Ovary (tissue), 9 donors: ENCODE measurements around the gene ERMARD. TPM values are rescaled to one million over a fixed set of nuclear protein-coding genes. Genes with fewer than 3 reads are reported as not detected.

ENCODE experiments used
- DNase-seq, 5 donors: peaks; one replicate each; pipeline ENCODE4 v3.0.0-alpha.2; 2019 to 2020
- H3K27ac ChIP-seq, 2 donors: fragments of 200-600 bp; one replicate each; pipeline versions ENCODE4 v1.5.1 to v1.8.0; 2019 to 2022
- H3K27me3 ChIP-seq: fragments of 200-600 bp; one replicate; pipeline ENCODE4 v1.8.0; 2022
- H3K36me3 ChIP-seq: fragments of 200-600 bp; sonication (generic); one replicate; pipeline ENCODE4 v1.5.1; 2019
- H3K4me1 ChIP-seq: one replicate; pipeline ENCODE4 v1.8.1; 2013; ENCODE audit warnings: mild to moderate bottlenecking, moderate library complexity; ENCODE audit not compliant: insufficient read depth
- H3K4me3 ChIP-seq: fragments of 200-600 bp; sonication (generic); one replicate; pipeline ENCODE4 v1.5.1; 2017
- H3K9me3 ChIP-seq, 2 donors: fragments of 200-600 bp in 1 of 2; sonication (generic) in 1 of 2; one replicate each; pipeline versions ENCODE4 v1.5.1 to v1.8.1; 2013 to 2019; ENCODE audit warnings: mild to moderate bottlenecking in 1 of 2, moderate library complexity in 1 of 2
- EP300 ChIP-seq: sonication (generic); formaldehyde crosslinking; IDR thresholded peaks from one replicate; pipeline ENCODE4 v1.6.1; 2017; ENCODE audit warnings: antibody characterized with exemption
- POLR2A ChIP-seq: fragments of 450-650 bp; IDR thresholded peaks from one replicate; pipeline ENCODE4 v1.6.1; 2017; ENCODE audit warnings: antibody characterized with exemption, mild to moderate bottlenecking, moderate library complexity
- WGBS, 3 donors: extraction: QIAGEN DNeasy Blood & Tissue Kit in 1 of 3; methylation state at CpG; one replicate each; pipeline versions ENCODE4 v1.1.5 to v1.1.7; 2013 to 2017; 5-methylcytosine and 5-hydroxymethylcytosine counted together
- intact Hi-C, 4 donors: fragments of 100-400 bp; cut with DNase I; formaldehyde crosslinking; loops; one replicate each; pipeline versions ENCODE4 v1.11.0 to v1.15.1; 2022 to 2023
- polyA plus RNA-seq, 2 donors: library from polyadenylated mRNA; stranded (reverse); fragments of 200-250 nt in 1 of 2; fragments of 350-450 nt in 1 of 2; fragmentation: Illumina TruSeq in 1 of 2; extraction: RNeasy Lipid Tissue Mini Kit (QIAGEN cat#74804) in 1 of 2; gene quantifications; one replicate each; pipeline ENCODE4 v1.2.3, GENCODE V29; 2013 to 2014
- total RNA-seq, 7 donors: library from RNA; depleted of rRNA in 2 of 7; stranded (reverse); fragments of >200 nt in 2 of 7; fragmentation: NEBNext Ultra II Directional in 3 of 7; extraction: Animal tissue kit (Norgen Biotek cat#: 25700) in 3 of 7; gene quantifications; one replicate each; pipeline versions ENCODE4 v1.1.0 to v1.2.4, GENCODE V29; 2016 to 2023
- TF ChIP-seq, protein P1 (sequence below), 3 donors: fragments of 450-650 bp in 2 of 3; fragments of 200-600 bp in 1 of 3; IDR thresholded peaks; one replicate each; pipeline versions ENCODE4 v1.5.1 to v1.8.0; 2016 to 2022; ENCODE audit warnings: antibody characterized with exemption in 3 of 3, mild to moderate bottlenecking in 1 of 3
- donor health status: DM: no; HTN: no; CAD: no; lungs with moderate emphysema.
- donor health status: DM: no; HTN: no; CAD: no.
- donor health status: Bipolar disorder and iron deficiency.
- donor health status: DM: yes; HTN: yes; CAD: no.
- donor health status: DM: no; HTN: no; CAD: no.
- donor health status: DM: yes; HTN: yes; CAD: no.

The ERMARD gene
- total and polyA plus RNA-seq, 9 donors = 15.9 to 38.0 (median 27.0) TPM

DNA sequence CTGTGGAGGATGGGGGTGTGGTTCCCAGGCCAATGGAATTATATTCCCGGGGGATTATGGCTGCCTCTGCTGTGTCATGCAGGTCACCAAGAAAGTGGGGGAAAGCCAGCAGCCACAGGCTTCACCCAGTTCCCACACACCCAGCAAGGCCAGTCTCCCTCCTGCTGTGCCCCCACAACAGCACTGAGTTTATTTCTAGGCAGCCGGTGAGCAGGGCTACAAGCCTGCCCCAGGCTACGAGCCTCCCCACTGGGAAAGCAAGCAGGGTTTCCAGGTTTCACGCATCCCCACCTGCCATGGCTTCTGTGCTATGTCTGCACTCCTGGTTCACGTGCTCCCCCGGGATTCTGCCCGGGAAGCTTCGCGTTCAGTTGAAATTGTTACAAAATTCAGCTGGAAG is 72.6 kb downstream of the ERMARD start:
- TF ChIP-seq, protein P1, sequence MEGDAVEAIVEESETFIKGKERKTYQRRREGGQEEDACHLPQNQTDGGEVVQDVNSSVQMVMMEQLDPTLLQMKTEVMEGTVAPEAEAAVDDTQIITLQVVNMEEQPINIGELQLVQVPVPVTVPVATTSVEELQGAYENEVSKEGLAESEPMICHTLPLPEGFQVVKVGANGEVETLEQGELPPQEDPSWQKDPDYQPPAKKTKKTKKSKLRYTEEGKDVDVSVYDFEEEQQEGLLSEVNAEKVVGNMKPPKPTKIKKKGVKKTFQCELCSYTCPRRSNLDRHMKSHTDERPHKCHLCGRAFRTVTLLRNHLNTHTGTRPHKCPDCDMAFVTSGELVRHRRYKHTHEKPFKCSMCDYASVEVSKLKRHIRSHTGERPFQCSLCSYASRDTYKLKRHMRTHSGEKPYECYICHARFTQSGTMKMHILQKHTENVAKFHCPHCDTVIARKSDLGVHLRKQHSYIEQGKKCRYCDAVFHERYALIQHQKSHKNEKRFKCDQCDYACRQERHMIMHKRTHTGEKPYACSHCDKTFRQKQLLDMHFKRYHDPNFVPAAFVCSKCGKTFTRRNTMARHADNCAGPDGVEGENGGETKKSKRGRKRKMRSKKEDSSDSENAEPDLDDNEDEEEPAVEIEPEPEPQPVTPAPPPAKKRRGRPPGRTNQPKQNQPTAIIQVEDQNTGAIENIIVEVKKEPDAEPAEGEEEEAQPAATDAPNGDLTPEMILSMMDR (IDR thresholded peaks at IDR 0.05) = no peak
- TF ChIP-seq POLR2A (no peak), EP300 (no peak)
- no peaks in the 10 kb centered on the region for H3K36me3 ChIP-seq
- no peak overlapping the region for H3K4me3 ChIP-seq
- DNase-seq = peak in 1 of 5 donors; percentile 3
- intact Hi-C loops = no loop called here
- H3K9me3 ChIP-seq = no peaks in the 10 kb centered on the region
- no peaks in the 10 kb centered on the region for H3K4me1 ChIP-seq
- WGBS, 3 donors = 78 to 87% (median 85%) methylated on average over 9 of the region's 9 CpGs
- H3K27me3 ChIP-seq = no peaks in the 10 kb centered on the region
- H3K27ac ChIP-seq = no peak overlapping the region

- TF ChIP-seq POLR2A = no peak
- TF ChIP-seq EP300 = no peak
- TF ChIP-seq, protein P1 (IDR thresholded peaks at IDR 0.05) = no peak
- DNase-seq = peak in 1 of 5 donors; percentile 9
- WGBS, 3 donors = 86 to 88% (median 87%) methylated on average over 15 of the region's 15 CpGs
- no peaks in the 10 kb centered on the region for H3K36me3 ChIP-seq
- no peaks in the 10 kb centered on the region for H3K9me3 ChIP-seq
- H3K4me3 ChIP-seq = no peak overlapping the region
- intact Hi-C loops = loop anchor here in 1 of 4 donors (5.0 kb wide), 1 partner anchor 697 kb away; no protein-coding TSS in a partner anchor
- H3K4me1 ChIP-seq = no peaks in the 10 kb centered on the region
- H3K27me3 ChIP-seq = no peaks in the 10 kb centered on the region
- no peak overlapping the region for H3K27ac ChIP-seq
Observed at GRCh38 chr6:169824848-169825557, 73.6 kb downstream of the ERMARD start.

GRCh38 chr6:169825558-169826225 is 74.3 kb downstream of the ERMARD start:
- DNase-seq = peak in 1 of 5 donors; percentile 2
- TF ChIP-seq POLR2A (no peak), EP300 (no peak)
- TF ChIP-seq, protein P1 (IDR thresholded peaks at IDR 0.05) = no peak
- Histone ChIP-seq H3K36me3 (no peaks in the 10 kb centered on the region), H3K27ac (no peak overlapping the region), H3K4me3 (no peak overlapping the region), H3K9me3 (no peaks in the 10 kb centered on the region), H3K27me3 (no peaks in the 10 kb centered on the region), H3K4me1 (no peaks in the 10 kb centered on the region)
- 85 to 96% (median 85%) methylated on average over 12 of the region's 12 CpGs for WGBS, 3 donors
- intact Hi-C loops = loop anchor here in 1 of 4 donors (5.0 kb wide), 1 partner anchor 697 kb away; no protein-coding TSS in a partner anchor

DNA sequence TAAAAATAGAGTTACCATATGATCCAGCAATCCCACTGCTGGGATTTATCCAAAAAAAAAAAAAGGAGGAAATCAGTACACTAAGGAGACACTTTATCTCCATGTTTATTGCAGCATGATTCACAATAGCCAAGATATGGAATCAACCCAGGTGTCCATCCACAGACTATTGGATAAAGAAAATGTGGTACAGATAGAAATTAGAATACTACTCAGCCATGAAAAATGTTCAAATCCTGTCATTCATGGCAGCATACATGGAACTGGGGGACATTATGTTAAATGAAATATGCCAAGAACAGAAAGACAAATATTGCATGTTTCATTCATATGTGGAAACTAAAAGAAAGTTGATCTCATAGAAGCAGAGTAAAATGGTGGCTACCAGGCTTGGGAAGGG is 75.3 kb downstream of the ERMARD start:
- TF ChIP-seq, protein P1 (IDR thresholded peaks at IDR 0.05) = no peak
- TF ChIP-seq EP300 = no peak
- TF ChIP-seq POLR2A = no peak
- H3K4me1 ChIP-seq = no peaks in the 10 kb centered on the region
- no peak overlapping the region for H3K27ac ChIP-seq
- DNase-seq = no peak
- no peak overlapping the region for H3K4me3 ChIP-seq
- no peaks in the 10 kb centered on the region for H3K9me3 ChIP-seq
- H3K27me3 ChIP-seq = no peaks in the 10 kb centered on the region
- intact Hi-C loops = loop anchor here in 1 of 4 donors (5.0 kb wide), 1 partner anchor 696 kb away; no protein-coding TSS in a partner anchor
- no peaks in the 10 kb centered on the region for H3K36me3 ChIP-seq
